Naive thymus-derived CD4-positive, alpha-beta T cell (primary cell): Measurements from ENCODE around the gene CREB3L4. TPM values are rescaled to one million over a fixed set of nuclear protein-coding genes. Genes with fewer than 3 reads are reported as not detected.
A peak's percentile ranks its signal among the peaks of the same experiment; 100 is the strongest.

Source experiments
- ATAC-seq: fragments of 150-1000 bp; cut with Tn5 transposase; 2 replicates; pipeline ENCODE4 v1.10.0; 2021; ENCODE audit warnings: mild to moderate bottlenecking, moderate library complexity
- CTCF ChIA-PET: fragments of 350-600 bp; sonication (Branson Sonifier 250); formaldehyde crosslinking; loops from one replicate; lab custom pipeline; 2021; ENCODE audit warnings: antibody characterized with exemption; lab: Charles Lee
- POLR2A ChIA-PET: fragments of 350-600 bp; sonication (Branson Sonifier 250); formaldehyde crosslinking; loops from one replicate; lab custom pipeline; 2021; ENCODE audit warnings: antibody characterized with exemption, inconsistent platforms; lab: Charles Lee
- DNase-seq, 9 donors: peaks; one replicate each; pipeline versions ENCODE4 v3.0.0 to v3.0.0-alpha.2; 2020 to 2022; ENCODE audit warnings: mixed read lengths in 1 of 9
- H3K27ac ChIP-seq: one replicate; pipeline ENCODE4 v1.7.0; 2013; ENCODE audit warnings: mild to moderate bottlenecking, low read depth, low read length, moderate library complexity
- H3K27me3 ChIP-seq, 2 donors: one replicate each; pipeline ENCODE4 v1.7.0; 2013; ENCODE audit warnings: low read length in 2 of 2, mild to moderate bottlenecking in 2 of 2, moderate library complexity in 2 of 2; ENCODE audit not compliant: control insufficient read depth in 2 of 2, insufficient read depth in 2 of 2
- H3K36me3 ChIP-seq, 3 experiments: 1 replicate in 2 of 3; 2 replicates in 1 of 3; pipeline ENCODE4 v1.7.0; 2013; ENCODE audit warnings: low read length in 3 of 3, mild to moderate bottlenecking in 3 of 3, moderate library complexity in 1 of 3; ENCODE audit not compliant: insufficient read depth in 3 of 3, control insufficient read depth in 2 of 3
- H3K4me1 ChIP-seq, 2 donors: one replicate each; pipeline ENCODE4 v1.7.0; 2013; ENCODE audit warnings: low read length in 2 of 2, mild to moderate bottlenecking in 2 of 2, moderate library complexity in 1 of 2; ENCODE audit not compliant: control insufficient read depth in 2 of 2, insufficient read depth in 2 of 2
- H3K4me3 ChIP-seq: 2 replicates; pipeline ENCODE4 v1.7.0; 2013; ENCODE audit warnings: mild to moderate bottlenecking, low read length
- H3K9me3 ChIP-seq, 3 experiments: 1 replicate in 2 of 3; 2 replicates in 1 of 3; pipeline ENCODE4 v1.7.0; 2013; ENCODE audit warnings: low read length in 3 of 3; ENCODE audit not compliant: control insufficient read depth in 2 of 3
- H3K27ac Mint-ChIP-seq, 9 donors: one replicate each; pipeline ENCODE4 v1.8.0; 2020 to 2022; ENCODE audit warnings: mixed read lengths in 9 of 9, mild to moderate bottlenecking in 8 of 9, moderate library complexity in 5 of 9, inconsistent platforms in 2 of 9
- H3K27me3 Mint-ChIP-seq, 5 donors: one replicate each; pipeline ENCODE4 v1.8.0; 2021 to 2022; ENCODE audit warnings: mixed read lengths in 5 of 5, mild to moderate bottlenecking in 1 of 5
- H3K36me3 Mint-ChIP-seq, 5 donors: one replicate each; pipeline ENCODE4 v1.8.0; 2020 to 2022; ENCODE audit warnings: mixed read lengths in 5 of 5, mild to moderate bottlenecking in 3 of 5, inconsistent platforms in 1 of 5
- H3K4me1 Mint-ChIP-seq, 7 donors: one replicate each; pipeline ENCODE4 v1.8.0; 2020 to 2022; ENCODE audit warnings: mixed read lengths in 7 of 7, mild to moderate bottlenecking in 3 of 7, inconsistent platforms in 1 of 7
- H3K4me3 Mint-ChIP-seq, 10 donors: one replicate each; pipeline ENCODE4 v1.8.0; 2020 to 2022; ENCODE audit warnings: mild to moderate bottlenecking in 10 of 10, mixed read lengths in 10 of 10, moderate library complexity in 6 of 10, inconsistent platforms in 2 of 10
- H3K9me3 Mint-ChIP-seq, 11 donors: one replicate each; pipeline ENCODE4 v1.8.0; 2020 to 2022; ENCODE audit warnings: mixed read lengths in 11 of 11, mild to moderate bottlenecking in 4 of 11, inconsistent platforms in 1 of 11, moderate library complexity in 1 of 11
- intact Hi-C, 2 donors: fragments of 100-400 bp; cut with micrococcal nuclease; formaldehyde crosslinking; loops; one replicate each; pipeline ENCODE4 v1.15.1; 2023
- polyA plus RNA-seq, 2 donors: library from polyadenylated mRNA; unstranded; fragments of 300-500 nt; fragmentation: Illumina TruSeq; gene quantifications; one replicate each; pipeline ENCODE4 v1.2.3, GENCODE V29; 2021
- total RNA-seq, 6 experiments: library from RNA in 5 of 6; stranded (reverse) in 5 of 6; gene quantifications; 1 replicate in 5 of 6; 2 replicates in 1 of 6; pipeline ENCODE4 v1.2.3 and lab custom pipeline; 2021 to 2026

The CREB3L4 gene
- total and polyA plus RNA-seq, 7 experiments from 2014 or later, result 4.6 to 8.4 (median 7.0) TPM

- H3K36me3 ChIP-seq, result peaks cover 0 to 8% (median 0%) of the 10 kb centered on the region in 3 experiments
- Mint-ChIP-seq H3K4me3 (peak overlapping the region; percentile 87 to 96 (median 91)), H3K4me1 (peaks cover 39 to 71% (median 62%) of the 10 kb centered on the region in 7 donors), H3K36me3 (peaks cover 0 to 14% (median 0%) of the 10 kb centered on the region in 5 donors), H3K9me3 (no peaks in the 10 kb centered on the region), H3K27ac (peak overlapping the region; percentile 88 to 98 (median 93)), H3K27me3 (no peaks in the 10 kb centered on the region)
- peaks cover 32 to 36% of the 10 kb centered on the region in 2 donors for H3K4me1 ChIP-seq
- no peaks in the 10 kb centered on the region for H3K27me3 ChIP-seq
- peak overlapping the region; percentile 91 for H3K4me3 ChIP-seq
- CTCF ChIA-PET, result interaction anchor here (1.2 to 1.4 kb wide), 3 partner anchors 13 to 23 kb away, joined by 3 to 5 read pairs (median 3); partner anchors contain the start of gene JTB
- intact Hi-C loops, result loop anchor here (1.0 to 10.0 kb wide), 7 partner anchors 13 to 991 kb away; partner anchors contain the start of genes RPS27 (in 2 of the 2), JTB (in 1 of the 2), PBXIP1 (in 1 of the 2) and S100A6 (in 1 of the 2)
- H3K27ac ChIP-seq, result peak overlapping the region; percentile 84
- H3K9me3 ChIP-seq, result no peaks in the 10 kb centered on the region
- DNase-seq (no peak), ATAC-seq (no peak)
- POLR2A ChIA-PET, result interaction anchor here (0.6 to 12.8 kb wide), 12 partner anchors 11 to 290 kb away, joined by 3 to 159 read pairs (median 7); partner anchors contain the start of genes DENND4B, GATAD2B, JTB and RAB13
Measured at GRCh38 chr1:153963850-153964331, 3.8 kb upstream of the CREB3L4 start.

DNA sequence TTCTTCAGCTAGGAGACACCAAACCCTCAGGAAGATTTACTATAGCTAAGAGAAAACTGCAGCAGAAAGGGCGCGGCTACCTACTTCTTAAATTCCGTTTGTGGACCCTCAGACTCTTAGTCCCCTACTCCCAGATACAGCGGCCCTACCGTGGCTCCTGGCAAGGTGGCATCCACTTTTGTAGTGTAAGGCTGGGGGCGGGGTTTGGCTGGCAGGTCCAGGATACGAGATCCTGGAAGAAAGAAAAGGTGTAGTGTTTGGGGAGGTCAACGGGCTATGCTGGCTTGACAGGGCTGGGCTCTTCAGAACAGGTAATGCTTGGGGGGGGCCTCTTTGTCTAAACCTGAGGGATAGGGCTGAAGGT, 280 bp downstream of the CREB3L4 start:
- H3K9me3 Mint-ChIP-seq, result no peaks in the 10 kb centered on the region
- Histone ChIP-seq H3K4me1 (peaks cover 25 to 35% of the 10 kb centered on the region in 2 donors), H3K9me3 (no peaks in the 10 kb centered on the region), H3K4me3 (peak overlapping the region; percentile 89), H3K27ac (peak overlapping the region; percentile 79), H3K36me3 (peaks cover 0 to 8% (median 0%) of the 10 kb centered on the region in 3 experiments), H3K27me3 (no peaks in the 10 kb centered on the region)
- POLR2A ChIA-PET, result interaction anchor here (0.5 to 7.0 kb wide), 20 partner anchors 9 to 1891 kb away, joined by 3 to 128 read pairs (median 4); partner anchors contain the start of genes CRTC2, DENND4B, GATAD2B and JTB
- no peaks in the 10 kb centered on the region for H3K27me3 Mint-ChIP-seq
- peak overlapping the region; percentile 83 to 97 (median 92) for H3K4me3 Mint-ChIP-seq
- peaks cover 22 to 68% (median 58%) of the 10 kb centered on the region in 7 donors for H3K4me1 Mint-ChIP-seq
- ATAC-seq (no peak), DNase-seq (no peak)
- peak overlapping the region; percentile 87 to 99 (median 94) for H3K27ac Mint-ChIP-seq
- peaks cover 0 to 9% (median 0%) of the 10 kb centered on the region in 5 donors for H3K36me3 Mint-ChIP-seq
- intact Hi-C loops, result loop anchor here (1.0 to 10.0 kb wide), 9 partner anchors 9 to 987 kb away; partner anchors contain the start of genes JTB (in 2 of the 2), CRTC2 (in 1 of the 2), ILF2 (in 1 of the 2) and PBXIP1 (in 1 of the 2)
- CTCF ChIA-PET, result interaction anchor here (1.1 to 2.2 kb wide), 8 partner anchors 10 to 368 kb away, joined by 3 to 11 read pairs (median 5); partner anchors contain the start of genes DENND4B, JTB and RAB13

GRCh38 chr1:153968408-153968807, 706 bp downstream of the CREB3L4 start:
- no peak for DNase-seq

GRCh38 chr1:153968972-153969371, 1.3 kb downstream of the CREB3L4 start:
- ATAC-seq (no peak), DNase-seq (no peak)
- peaks cover 18 to 66% (median 50%) of the 10 kb centered on the region in 7 donors for H3K4me1 Mint-ChIP-seq
- POLR2A ChIA-PET, result interaction anchor here (2.4 to 7.0 kb wide), 5 partner anchors 8 to 185 kb away, joined by 7 to 128 read pairs (median 70); partner anchors contain the start of genes CRTC2, DENND4B, JTB and RPS27
- intact Hi-C loops, result loop anchor here (5.0 to 10.0 kb wide), 3 partner anchors 297 to 986 kb away; partner anchors contain the start of genes ILF2 (in 1 of the 2), PBXIP1 (in 1 of the 2) and S100A6 (in 1 of the 2)
- H3K36me3 Mint-ChIP-seq, result peaks cover 0 to 9% (median 1%) of the 10 kb centered on the region in 5 donors
- H3K27me3 ChIP-seq, result no peaks in the 10 kb centered on the region
- peaks cover 20 to 32% of the 10 kb centered on the region in 2 donors for H3K4me1 ChIP-seq
- H3K27ac Mint-ChIP-seq, result peak overlapping the region; percentile 38 to 99 (median 92)
- peak overlapping the region; percentile 40 for H3K27ac ChIP-seq
- no peak overlapping the region for H3K4me3 ChIP-seq
- CTCF ChIA-PET, result interaction anchor here (0.8 to 1.6 kb wide), 4 partner anchors 9 to 367 kb away, joined by 3 to 7 read pairs (median 3); partner anchors contain the start of genes DENND4B and JTB
- no peaks in the 10 kb centered on the region for H3K27me3 Mint-ChIP-seq
- H3K36me3 ChIP-seq, result peaks cover 0 to 18% (median 0%) of the 10 kb centered on the region in 3 experiments
- no peaks in the 10 kb centered on the region for H3K9me3 Mint-ChIP-seq
- no peaks in the 10 kb centered on the region for H3K9me3 ChIP-seq
- peak overlapping the region in 5 of 10 donors; percentile 8 to 35 (median 20) for H3K4me3 Mint-ChIP-seq

More at GRCh38 chr1:153968408-153968807, 706 bp downstream of the CREB3L4 start:
- H3K4me3 ChIP-seq, result no peak overlapping the region
- H3K36me3 ChIP-seq, result peaks cover 0 to 12% (median 0%) of the 10 kb centered on the region in 3 experiments
- ATAC-seq, result no peak
- no peaks in the 10 kb centered on the region for H3K27me3 ChIP-seq
- Mint-ChIP-seq H3K27me3 (no peaks in the 10 kb centered on the region), H3K4me3 (peak overlapping the region in 8 of 10 donors; percentile 20 to 97 (median 88)), H3K27ac (peak overlapping the region; percentile 38 to 99 (median 94)), H3K9me3 (no peaks in the 10 kb centered on the region), H3K36me3 (peaks cover 0 to 11% (median 0%) of the 10 kb centered on the region in 5 donors), H3K4me1 (peaks cover 22 to 69% (median 55%) of the 10 kb centered on the region in 7 donors)
- H3K27ac ChIP-seq, result peak overlapping the region; percentile 79
- no peaks in the 10 kb centered on the region for H3K9me3 ChIP-seq
- intact Hi-C loops, result loop anchor here (5.0 to 10.0 kb wide), 3 partner anchors 296 to 986 kb away; partner anchors contain the start of genes ILF2 (in 1 of the 2), PBXIP1 (in 1 of the 2) and S100A6 (in 1 of the 2)
- ChIA-PET CTCF (interaction anchor here (0.8 to 2.2 kb wide), 7 partner anchors 9 to 367 kb away, joined by 3 to 11 read pairs (median 4); partner anchors contain the start of genes DENND4B, JTB and RAB13), POLR2A (interaction anchor here (0.8 to 7.0 kb wide), 12 partner anchors 8 to 193 kb away, joined by 3 to 128 read pairs (median 7); partner anchors contain the start of genes CRTC2, DENND4B, JTB and RAB13)
- H3K4me1 ChIP-seq, result peaks cover 23 to 35% of the 10 kb centered on the region in 2 donors

DNA sequence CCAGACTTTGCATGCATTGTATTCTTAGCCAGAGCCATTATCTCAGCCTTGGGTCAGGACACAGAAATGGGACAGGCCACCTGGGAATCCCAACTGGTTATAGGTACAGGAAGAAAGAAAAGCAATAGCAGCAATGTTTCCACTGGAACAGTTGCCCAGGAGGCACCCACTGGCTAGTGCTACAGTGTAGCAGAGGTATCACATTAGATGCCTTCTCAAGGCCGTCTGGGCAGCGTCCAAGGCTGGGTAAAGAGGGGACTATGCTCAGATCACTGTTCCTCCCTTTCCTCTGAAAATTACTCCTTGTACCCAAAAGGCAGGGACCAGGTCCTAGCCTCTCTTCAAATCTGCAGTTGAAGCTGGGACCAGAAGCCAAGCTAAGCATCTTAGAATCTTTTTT, 2.6 kb downstream of the CREB3L4 start:
- H3K27me3 ChIP-seq, result no peaks in the 10 kb centered on the region
- CTCF ChIA-PET, result no interaction called here
- DNase-seq (no peak), ATAC-seq (no peak)
- Mint-ChIP-seq H3K27ac (peak overlapping the region in 4 of 9 donors; percentile 58 to 94 (median 76)), H3K4me1 (peaks cover 18 to 63% (median 49%) of the 10 kb centered on the region in 7 donors), H3K27me3 (no peaks in the 10 kb centered on the region), H3K4me3 (no peak overlapping the region), H3K36me3 (peaks cover 0 to 11% (median 8%) of the 10 kb centered on the region in 5 donors), H3K9me3 (no peaks in the 10 kb centered on the region)
- peaks cover 0 to 32% (median 3%) of the 10 kb centered on the region in 3 experiments for H3K36me3 ChIP-seq
- POLR2A ChIA-PET, result interaction anchor here (0.7 to 7.0 kb wide), 4 partner anchors 6 to 190 kb away, joined by 3 to 128 read pairs (median 62); partner anchors contain the start of genes CRTC2 and JTB
- H3K9me3 ChIP-seq, result no peaks in the 10 kb centered on the region
- no peak overlapping the region for H3K27ac ChIP-seq
- intact Hi-C loops, result no loop called here
- no peak overlapping the region for H3K4me3 ChIP-seq
- H3K4me1 ChIP-seq, result peaks cover 16 to 24% of the 10 kb centered on the region in 2 donors

DNA sequence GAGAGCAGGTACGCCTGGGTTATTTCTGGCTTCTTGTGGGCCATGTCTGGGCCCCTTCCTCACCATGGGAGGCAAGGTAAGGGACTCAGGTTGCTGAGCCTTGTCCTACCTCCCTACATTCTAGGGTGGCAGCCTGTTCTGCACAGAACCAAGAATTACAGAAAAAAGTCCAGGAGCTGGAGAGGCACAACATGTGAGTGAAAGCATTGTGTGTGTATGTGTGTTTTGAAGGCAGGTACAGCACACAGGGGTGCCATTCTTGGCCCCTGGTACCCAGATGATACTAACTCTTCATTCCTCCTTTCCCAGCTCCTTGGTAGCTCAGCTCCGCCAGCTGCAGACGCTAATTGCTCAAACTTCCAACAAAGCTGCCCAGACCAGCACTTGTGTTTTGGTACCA, 5.4 kb downstream of the CREB3L4 start:
- intact Hi-C loops, result no loop called here
- Histone ChIP-seq H3K36me3 (peaks cover 0 to 46% (median 3%) of the 10 kb centered on the region in 3 experiments), H3K4me3 (no peak overlapping the region), H3K9me3 (no peaks in the 10 kb centered on the region), H3K27ac (no peak overlapping the region), H3K4me1 (peaks cover 10 to 19% of the 10 kb centered on the region in 2 donors), H3K27me3 (no peaks in the 10 kb centered on the region)
- Mint-ChIP-seq H3K27ac (peak overlapping the region in 6 of 9 donors; percentile 29 to 67 (median 54)), H3K4me3 (peak overlapping the region in 1 of 10 donors; percentile 6), H3K36me3 (peaks cover 5 to 20% (median 13%) of the 10 kb centered on the region in 5 donors), H3K9me3 (no peaks in the 10 kb centered on the region), H3K27me3 (no peaks in the 10 kb centered on the region), H3K4me1 (peaks cover 13 to 56% (median 45%) of the 10 kb centered on the region in 7 donors)
- ATAC-seq (no peak), DNase-seq (no peak)
- ChIA-PET CTCF (interaction anchor here (2.0 kb wide), 1 partner anchor 16 kb away, joined by 5 read pairs; no protein-coding TSS in a partner anchor), POLR2A (interaction anchor here (1.3 to 8.8 kb wide), 4 partner anchors 10 to 27 kb away, joined by 6 to 157 read pairs (median 56); partner anchors contain the start of genes CRTC2, DENND4B, RAB13 and RPS27)
